HepG2 (cell line): Measurements from ENCODE around the gene RILPL1. TPM values are rescaled to one million over a fixed set of nuclear protein-coding genes. Genes with fewer than 3 reads are reported as not detected.

Experiments
- GABPB1 ChIP-seq: IDR thresholded peaks from 2 replicates; pipeline ENCODE4 v1.6.1; 2016; ENCODE audit warnings: mild to moderate bottlenecking, missing genetic modification reagents, moderate library complexity, missing compliant biosample characterization
- HOXA9 ChIP-seq: sonication (generic); formaldehyde crosslinking; IDR thresholded peaks from 2 replicates; pipeline ENCODE4 v1.8.1; 2022; ENCODE audit warnings: missing genetic modification reagents, mild to moderate bottlenecking, moderate library complexity, borderline replicate concordance
- MLX ChIP-seq: IDR thresholded peaks from 2 replicates; pipeline ENCODE4 v1.6.1; 2016
- MTERF4 ChIP-seq: sonication (generic); formaldehyde crosslinking; IDR thresholded peaks from 2 replicates; pipeline ENCODE4 v1.8.0; 2023; ENCODE audit warnings: mild to moderate bottlenecking, missing genetic modification reagents
- NFATC3 ChIP-seq: sonication (generic); formaldehyde crosslinking; IDR thresholded peaks from 2 replicates; pipeline ENCODE4 v1.5.1; 2020; ENCODE audit warnings: mild to moderate bottlenecking, missing genetic modification reagents
- RAD21 ChIP-seq: fragments of 450-650 bp; formaldehyde crosslinking; IDR thresholded peaks from 2 replicates; pipeline ENCODE4 v1.5.0; 2020; ENCODE audit warnings: mild to moderate bottlenecking
- RBAK ChIP-seq: sonication (generic); formaldehyde crosslinking; IDR thresholded peaks from 2 replicates; pipeline ENCODE4 v1.5.1; 2020; ENCODE audit warnings: mild to moderate bottlenecking, missing genetic modification reagents
- SP4 ChIP-seq: sonication (generic); formaldehyde crosslinking; IDR thresholded peaks from 2 replicates; pipeline ENCODE4 v1.8.1; 2023; ENCODE audit warnings: mild to moderate bottlenecking, missing genetic modification reagents
- TRAFD1 ChIP-seq: sonication (generic); formaldehyde crosslinking; IDR thresholded peaks from 2 replicates; pipeline ENCODE4 v1.5.1; 2020; ENCODE audit warnings: missing genetic modification reagents, mild to moderate bottlenecking, borderline replicate concordance
- ZFP37 ChIP-seq: sonication (generic); formaldehyde crosslinking; IDR thresholded peaks from 2 replicates; pipeline ENCODE4 v1.4.0; 2020; ENCODE audit warnings: missing genetic modification reagents, borderline replicate concordance
- ZFP91 ChIP-seq: sonication (generic); formaldehyde crosslinking; IDR thresholded peaks from 2 replicates; pipeline ENCODE4 v1.9.0; 2022; ENCODE audit warnings: missing genetic modification reagents, mild to moderate bottlenecking, borderline replicate concordance
- ZNF124 ChIP-seq: sonication (generic); formaldehyde crosslinking; IDR thresholded peaks from 2 replicates; pipeline ENCODE4 v1.4.0; 2020; ENCODE audit warnings: missing genetic modification reagents
- ZNF337 ChIP-seq: sonication (generic); formaldehyde crosslinking; IDR thresholded peaks from 2 replicates; pipeline ENCODE4 v1.5.1; 2020; ENCODE audit warnings: missing genetic modification reagents, low read depth, mild to moderate bottlenecking, borderline replicate concordance
- ZNF878 ChIP-seq: sonication (generic); formaldehyde crosslinking; IDR thresholded peaks from 2 replicates; pipeline ENCODE4 v1.8.1; 2023; ENCODE audit warnings: mild to moderate bottlenecking, missing genetic modification reagents, moderate library complexity
- polyA plus RNA-seq, 8 experiments: library from polyadenylated mRNA; depleted of rRNA in 3 of 8; stranded (reverse) in 7 of 8; unstranded in 1 of 8; fragments of >200 nt; fragmentation: Illumina TruSeq in 4 of 8; extraction: Trizol in 4 of 8; gene quantifications; 2 replicates each; pipeline versions ENCODE4 v1.2.1 to v1.2.3, GENCODE V29; 2011 to 2016; ENCODE audit warnings: low read depth in 4 of 8, missing spikeins in 1 of 8, mixed read lengths in 1 of 8; ENCODE audit not compliant: insufficient read depth in 1 of 8
- total RNA-seq, 5 experiments: library from RNA; depleted of rRNA; stranded (reverse); fragments of >200 nt; fragmentation: Illumina TruSeq; extraction: Trizol; gene quantifications; 2 replicates each; pipeline ENCODE4 v1.2.3, GENCODE V29; 2016; ENCODE audit warnings: low read depth in 1 of 5
- TF ChIP-seq, protein P1 (sequence below): sonication (generic); formaldehyde crosslinking; IDR thresholded peaks from one replicate; pipeline ENCODE4 v1.5.1; 2020; ENCODE audit warnings: mild to moderate bottlenecking, missing genetic modification reagents; ENCODE audit errors: not compliant biosample characterization

The RILPL1 gene
- total and polyA plus RNA-seq, 2 of the 13 experiments (the other 11 are each of a cell fraction or from before 2014, with no cell fraction given), result 5.8 to 28.4 TPM

DNA sequence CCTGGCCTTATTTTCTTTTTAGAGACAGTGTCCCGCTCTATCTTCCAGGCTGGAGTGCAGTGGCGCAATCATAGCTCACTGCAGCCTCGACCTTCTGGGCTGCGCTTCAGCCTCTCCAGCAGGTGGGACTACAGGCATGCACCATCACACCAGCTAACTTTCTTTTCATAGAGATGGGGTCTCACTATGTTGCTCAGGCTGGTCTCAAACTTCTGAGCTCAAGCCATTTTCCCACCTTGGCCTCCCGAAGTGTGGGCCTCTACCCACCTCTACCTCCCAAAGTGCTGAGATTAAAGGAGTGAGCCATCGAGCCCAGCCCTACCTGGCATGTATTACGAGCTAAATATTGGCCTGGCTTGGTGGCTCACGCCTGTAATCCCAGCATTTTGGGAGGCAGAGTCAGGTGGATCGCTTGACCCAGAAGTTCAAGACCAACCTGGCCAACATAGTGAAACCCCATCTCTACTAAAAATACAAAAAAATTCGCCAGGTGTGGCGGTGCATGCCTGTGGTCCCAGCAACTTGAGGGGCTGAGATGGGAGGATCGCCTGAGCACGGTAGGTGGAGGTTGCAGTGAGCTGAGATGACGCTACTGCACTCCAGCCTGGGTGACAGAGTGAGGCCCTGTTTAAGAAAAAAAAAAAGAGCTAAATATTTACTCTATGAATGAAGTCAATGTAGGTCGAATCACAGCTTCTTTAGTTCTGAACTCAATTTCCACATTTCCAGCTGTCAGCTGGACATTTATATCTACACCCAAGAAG, 7.6 kb upstream of the RILPL1 start (continued):
- TF ChIP-seq, protein P1, sequence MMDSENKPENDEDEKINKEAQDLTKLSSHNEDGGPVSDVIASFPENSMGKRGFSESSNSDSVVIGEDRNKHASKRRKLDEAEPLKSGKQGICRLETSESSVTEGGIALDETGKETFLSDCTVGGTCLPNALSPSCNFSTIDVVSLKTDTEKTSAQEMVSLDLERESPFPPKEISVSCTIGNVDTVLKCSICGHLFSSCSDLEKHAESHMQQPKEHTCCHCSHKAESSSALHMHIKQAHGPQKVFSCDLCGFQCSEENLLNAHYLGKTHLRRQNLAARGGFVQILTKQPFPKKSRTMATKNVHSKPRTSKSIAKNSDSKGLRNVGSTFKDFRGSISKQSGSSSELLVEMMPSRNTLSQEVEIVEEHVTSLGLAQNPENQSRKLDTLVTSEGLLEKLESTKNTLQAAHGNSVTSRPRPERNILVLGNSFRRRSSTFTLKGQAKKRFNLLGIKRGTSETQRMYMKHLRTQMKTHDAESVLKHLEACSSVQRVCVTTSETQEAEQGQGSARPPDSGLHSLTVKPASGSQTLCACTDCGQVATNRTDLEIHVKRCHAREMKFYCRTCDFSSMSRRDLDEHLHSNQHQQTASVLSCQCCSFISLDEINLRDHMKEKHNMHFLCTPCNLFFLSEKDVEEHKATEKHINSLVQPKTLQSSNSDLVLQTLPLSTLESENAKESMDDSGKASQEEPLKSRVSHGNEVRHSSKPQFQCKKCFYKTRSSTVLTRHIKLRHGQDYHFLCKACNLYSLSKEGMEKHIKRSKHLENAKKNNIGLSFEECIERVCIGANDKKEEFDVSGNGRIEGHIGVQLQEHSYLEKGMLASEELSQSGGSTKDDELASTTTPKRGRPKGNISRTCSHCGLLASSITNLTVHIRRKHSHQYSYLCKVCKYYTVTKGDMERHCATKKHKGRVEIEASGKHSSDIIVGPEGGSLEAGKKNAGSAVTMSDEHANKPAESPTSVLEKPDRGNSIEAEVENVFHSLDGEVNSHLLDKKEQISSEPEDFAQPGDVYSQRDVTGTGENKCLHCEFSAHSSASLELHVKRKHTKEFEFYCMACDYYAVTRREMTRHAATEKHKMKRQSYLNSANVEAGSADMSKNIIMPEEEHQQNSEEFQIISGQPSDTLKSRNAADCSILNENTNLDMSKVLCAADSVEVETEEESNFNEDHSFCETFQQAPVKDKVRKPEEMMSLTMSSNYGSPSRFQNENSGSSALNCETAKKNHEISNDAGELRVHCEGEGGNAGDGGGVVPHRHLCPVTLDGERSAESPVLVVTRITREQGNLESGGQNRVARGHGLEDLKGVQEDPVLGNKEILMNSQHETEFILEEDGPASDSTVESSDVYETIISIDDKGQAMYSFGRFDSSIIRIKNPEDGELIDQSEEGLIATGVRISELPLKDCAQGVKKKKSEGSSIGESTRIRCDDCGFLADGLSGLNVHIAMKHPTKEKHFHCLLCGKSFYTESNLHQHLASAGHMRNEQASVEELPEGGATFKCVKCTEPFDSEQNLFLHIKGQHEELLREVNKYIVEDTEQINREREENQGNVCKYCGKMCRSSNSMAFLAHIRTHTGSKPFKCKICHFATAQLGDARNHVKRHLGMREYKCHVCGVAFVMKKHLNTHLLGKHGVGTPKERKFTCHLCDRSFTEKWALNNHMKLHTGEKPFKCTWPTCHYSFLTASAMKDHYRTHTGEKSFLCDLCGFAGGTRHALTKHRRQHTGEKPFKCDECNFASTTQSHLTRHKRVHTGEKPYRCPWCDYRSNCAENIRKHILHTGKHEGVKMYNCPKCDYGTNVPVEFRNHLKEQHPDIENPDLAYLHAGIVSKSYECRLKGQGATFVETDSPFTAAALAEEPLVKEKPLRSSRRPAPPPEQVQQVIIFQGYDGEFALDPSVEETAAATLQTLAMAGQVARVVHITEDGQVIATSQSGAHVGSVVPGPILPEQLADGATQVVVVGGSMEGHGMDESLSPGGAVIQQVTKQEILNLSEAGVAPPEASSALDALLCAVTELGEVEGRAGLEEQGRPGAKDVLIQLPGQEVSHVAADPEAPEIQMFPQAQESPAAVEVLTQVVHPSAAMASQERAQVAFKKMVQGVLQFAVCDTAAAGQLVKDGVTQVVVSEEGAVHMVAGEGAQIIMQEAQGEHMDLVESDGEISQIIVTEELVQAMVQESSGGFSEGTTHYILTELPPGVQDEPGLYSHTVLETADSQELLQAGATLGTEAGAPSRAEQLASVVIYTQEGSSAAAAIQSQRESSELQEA (CRISPR knock-in tag), result no peak
- TF ChIP-seq RBAK (CRISPR knock-in tag), result no peak
- TF ChIP-seq ZNF878 (CRISPR knock-in tag), result no peak
- TF ChIP-seq MTERF4 (CRISPR knock-in tag), result peak; percentile 42; the same call in 1 of the 2 replicates
- 0 out of 2 replicates have a peak, but pooled peaks have one; percentile 12 for TF ChIP-seq GABPB1 (CRISPR knock-in tag)
- no peak for TF ChIP-seq ZNF337 (CRISPR knock-in tag)
- no peak for TF ChIP-seq ZNF124 (CRISPR knock-in tag)
- no peak for TF ChIP-seq MLX
- no peak for TF ChIP-seq ZFP37 (CRISPR knock-in tag)
- peak; percentile 45; the same call in 1 of the 2 replicates for TF ChIP-seq ZFP91 (CRISPR knock-in tag)
- TF ChIP-seq TRAFD1, result peak; percentile 35; the same call in 1 of the 2 replicates
- no peak for TF ChIP-seq SP4 (CRISPR knock-in tag)
- no peak for TF ChIP-seq HOXA9 (CRISPR knock-in tag)
- TF ChIP-seq RAD21, result peak; percentile 75
- TF ChIP-seq NFATC3 (CRISPR knock-in tag), result no peak
